H1 (cell line): Measurements from ENCODE around the gene AFAP1L1. TPM values are rescaled to one million over a fixed set of nuclear protein-coding genes. Genes with fewer than 3 reads are reported as not detected.

Source experiments
- EP300 ChIP-seq, 2 experiments: IDR thresholded peaks; 1 replicate in 1 of 2; 2 replicates in 1 of 2; pipeline ENCODE4 v1.6.1; 2011 to 2012; ENCODE audit warnings: low read depth in 2 of 2, low read length in 2 of 2, mild to moderate bottlenecking in 2 of 2, borderline replicate concordance in 1 of 2, inconsistent platforms in 1 of 2, moderate library complexity in 1 of 2
- GABPA ChIP-seq: IDR thresholded peaks from 2 replicates; pipeline ENCODE4 v1.6.1; 2011; ENCODE audit warnings: mild to moderate bottlenecking, low read length, moderate library complexity, borderline replicate concordance; ENCODE audit not compliant: insufficient read depth
- SP4 ChIP-seq: IDR thresholded peaks from 2 replicates; pipeline ENCODE4 v1.6.1; 2012; ENCODE audit warnings: low read length, inconsistent platforms
- polyA plus RNA-seq, 7 experiments: library from polyadenylated mRNA; depleted of rRNA in 3 of 7; stranded (reverse) in 5 of 7; unstranded in 2 of 7; fragments of >200 nt in 5 of 7; fragments of 200-250 nt in 2 of 7; gene quantifications; 1 replicate in 5 of 7; 2 replicates in 1 of 7; 4 replicates in 1 of 7; pipeline versions ENCODE4 v1.2.1 to v1.2.3, GENCODE V29; 2011 to 2013; ENCODE audit warnings: missing spikeins in 2 of 7, mixed read lengths in 2 of 7
- total RNA-seq: library from RNA; stranded (reverse); fragmentation: NEBNext Ultra II Directional; extraction: Animal tissue kit (Norgen Biotek cat#: 25700); gene quantifications from 2 replicates; pipeline ENCODE4 v1.2.1, GENCODE V29; 2021

The AFAP1L1 gene
- total and polyA plus RNA-seq, 2 of the 8 experiments (the other 6 are each of a cell fraction or from before 2014, with no cell fraction given): 0.79 to 4.7 TPM

GRCh38 chr5:149375434-149375833 lies 103.8 kb downstream of the AFAP1L1 start (continued):
- TF ChIP-seq SP4 (no peak), EP300 (IDR thresholded peaks at IDR 0.05; ENCODE audit: borderline replicate concordance in 1 of 2, low read depth in 2 of 2, low read length in 2 of 2) (no peak), GABPA (no peak)
- TF ChIP-seq, all 59 proteins: peak for 0
